Measurements from ENCODE around the gene MYO5C.
"Not testable (repeated sequence)": the region's sequence is repeated elsewhere in the genome, so short reads cannot be mapped to it uniquely, and the experiment has no call there.

The MYO5C gene

GRCh38 chr15:52181938-52182780 is 113.4 kb downstream of the MYO5C start:
- Mint-ChIP-seq H3K27me3 (ENCODE audit: low read depth) (no peaks in the 10 kb centered on the region), H3K36me3 (ENCODE audit: low read depth) (peaks cover 2% of the 10 kb centered on the region), H3K27ac (peak overlapping the region; percentile 41), H3K4me3 (no peak overlapping the region), H3K9me3 (no peaks in the 10 kb centered on the region), H3K4me1 (ENCODE audit: low read depth) (peaks cover 26% of the 10 kb centered on the region)
- DNase-seq (ENCODE audit: low spot score) = no peak

DNA sequence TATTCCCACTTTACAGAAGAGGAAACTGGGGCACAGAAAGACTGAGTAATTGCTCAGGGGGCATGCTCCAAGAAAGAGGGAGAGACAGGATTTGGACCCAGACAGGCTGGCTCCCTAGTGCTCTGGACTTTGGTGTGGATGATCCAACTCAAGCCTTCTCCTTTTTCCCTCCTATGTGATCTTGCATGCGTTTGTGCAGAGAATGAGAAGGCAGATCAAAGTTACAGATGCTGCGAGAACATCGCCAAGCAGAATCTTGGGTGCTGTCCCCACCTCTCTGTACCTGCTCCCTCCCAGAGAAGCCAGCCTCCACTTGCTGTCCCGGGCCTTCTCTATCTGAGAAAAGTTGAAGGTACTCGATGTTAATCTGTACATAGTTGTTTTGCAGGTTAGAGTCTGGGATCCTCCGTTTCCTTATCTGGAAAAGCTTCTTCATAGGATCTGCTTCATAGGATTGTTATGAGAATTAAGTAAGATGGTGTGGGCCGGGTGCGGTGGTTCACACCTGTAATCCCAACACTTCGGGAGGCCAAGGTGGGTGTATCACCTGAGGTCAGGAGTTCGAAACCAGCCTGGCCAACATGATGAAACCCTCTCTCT is 114.7 kb downstream of the MYO5C start:
- no peaks in the 10 kb centered on the region for H3K9me3 Mint-ChIP-seq
- peaks cover 30% of the 10 kb centered on the region for H3K4me1 Mint-ChIP-seq (ENCODE audit: low read depth)
- DNase-seq (ENCODE audit: low spot score) = no peak
- H3K4me3 Mint-ChIP-seq = peak overlapping the region; percentile 85
- H3K27ac Mint-ChIP-seq = peak overlapping the region; percentile 98
- no peaks in the 10 kb centered on the region for H3K27me3 Mint-ChIP-seq (ENCODE audit: low read depth)
- peaks cover 5% of the 10 kb centered on the region for H3K36me3 Mint-ChIP-seq (ENCODE audit: low read depth)

GRCh38 chr15:52180196-52180835 is 115.3 kb downstream of the MYO5C start:
- H3K36me3 Mint-ChIP-seq (ENCODE audit: low read depth) = peaks cover 5% of the 10 kb centered on the region
- H3K27me3 Mint-ChIP-seq (ENCODE audit: low read depth) = no peaks in the 10 kb centered on the region
- peak overlapping the region; percentile 98 for H3K27ac Mint-ChIP-seq
- peak overlapping the region; percentile 85 for H3K4me3 Mint-ChIP-seq
- H3K4me1 Mint-ChIP-seq (ENCODE audit: low read depth) = peaks cover 30% of the 10 kb centered on the region
- H3K9me3 Mint-ChIP-seq = no peaks in the 10 kb centered on the region
- DNase-seq (ENCODE audit: low spot score) = no peak

DNA sequence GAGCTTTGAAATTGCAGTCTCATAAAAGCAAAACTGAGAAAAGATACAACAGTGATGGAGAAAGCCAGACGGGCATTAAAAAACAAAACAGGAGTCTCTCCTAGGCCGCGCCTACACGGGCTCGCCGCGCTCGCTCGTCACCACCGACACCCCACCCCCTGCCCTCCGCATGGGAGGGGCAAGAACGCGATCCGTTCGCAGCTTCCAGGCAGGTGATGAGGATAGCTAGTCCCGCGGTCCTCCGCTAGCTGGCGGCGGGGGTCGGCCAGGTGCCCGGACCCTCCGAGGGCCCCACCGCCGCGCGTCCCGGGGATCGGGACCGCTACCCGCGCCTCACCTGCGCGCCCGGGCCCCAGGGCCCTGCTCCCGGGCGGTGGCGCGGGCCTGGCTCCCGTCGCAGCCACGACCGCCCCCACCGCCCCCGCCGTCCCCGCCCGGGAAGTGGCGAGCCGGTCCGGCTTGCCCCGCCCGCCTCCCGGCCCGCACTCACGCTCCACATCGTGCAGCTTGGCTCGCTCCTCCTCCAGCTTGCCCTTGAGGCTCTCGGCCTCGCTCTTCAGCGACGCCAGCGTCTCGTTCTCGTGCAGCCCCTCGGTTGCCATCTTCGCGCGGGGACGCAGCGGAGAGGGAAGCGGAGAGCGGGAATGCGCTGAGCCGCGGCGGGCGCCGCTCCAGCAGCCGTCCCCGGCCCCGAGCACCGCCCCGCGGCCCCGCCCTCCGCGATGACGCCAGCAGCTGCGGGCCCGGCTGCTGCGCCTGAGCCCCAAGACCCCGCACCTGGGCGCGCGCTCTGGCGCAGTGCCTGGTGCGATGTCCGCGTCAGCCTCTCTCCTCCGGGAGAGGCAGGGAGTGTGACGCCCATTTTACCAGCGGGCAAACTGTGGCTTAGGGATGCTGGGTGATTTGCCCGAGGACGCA is 116.1 kb downstream of the MYO5C start:
- Mint-ChIP-seq H3K27me3 (ENCODE audit: low read depth) (no peaks in the 10 kb centered on the region), H3K27ac (peak overlapping the region; percentile 98), H3K4me1 (ENCODE audit: low read depth) (peaks cover 30% of the 10 kb centered on the region), H3K9me3 (no peaks in the 10 kb centered on the region), H3K4me3 (peak overlapping the region; percentile 87), H3K36me3 (ENCODE audit: low read depth) (peaks cover 5% of the 10 kb centered on the region)
- DNase-seq (ENCODE audit: low spot score) = peak; percentile 89

- Mint-ChIP-seq H3K36me3 (ENCODE audit: low read depth) (peaks cover 7% of the 10 kb centered on the region), H3K4me1 (ENCODE audit: low read depth) (peaks cover 33% of the 10 kb centered on the region), H3K27me3 (ENCODE audit: low read depth) (no peaks in the 10 kb centered on the region), H3K4me3 (peak overlapping the region; percentile 87), H3K27ac (peak overlapping the region; percentile 94), H3K9me3 (no peaks in the 10 kb centered on the region)
- no peak for DNase-seq (ENCODE audit: low spot score)
Observed at GRCh38 chr15:52178765-52179164, 116.8 kb downstream of the MYO5C start.

GRCh38 chr15:52172869-52173268 is 122.7 kb downstream of the MYO5C start:
- H3K36me3 Mint-ChIP-seq (ENCODE audit: low read depth) = peaks cover 20% of the 10 kb centered on the region
- H3K4me3 Mint-ChIP-seq = no peak overlapping the region
- no peaks in the 10 kb centered on the region for H3K9me3 Mint-ChIP-seq
- H3K4me1 Mint-ChIP-seq (ENCODE audit: low read depth) = peaks cover 37% of the 10 kb centered on the region
- H3K27ac Mint-ChIP-seq = no peak overlapping the region
- no peak for DNase-seq (ENCODE audit: low spot score)
- no peaks in the 10 kb centered on the region for H3K27me3 Mint-ChIP-seq (ENCODE audit: low read depth)

DNA sequence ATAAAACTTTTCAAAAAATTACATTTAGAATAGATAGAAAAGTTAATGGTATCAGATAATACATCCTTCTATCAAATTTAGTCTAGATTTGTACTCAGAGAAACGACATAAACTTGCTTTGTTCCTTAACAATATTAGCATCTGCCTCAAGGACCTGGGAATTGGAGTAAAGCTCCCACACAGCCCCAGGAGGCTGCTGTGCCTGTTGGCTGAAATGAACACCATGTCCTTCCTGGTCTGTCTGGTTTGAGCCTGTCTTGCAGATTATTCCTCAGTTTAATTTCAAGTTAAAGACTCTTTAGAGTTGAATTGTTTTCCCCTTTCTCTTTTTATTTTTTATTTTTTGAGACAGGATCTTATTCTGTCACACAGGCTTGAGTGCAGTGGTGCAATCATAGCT is 123.8 kb downstream of the MYO5C start:
- Mint-ChIP-seq H3K4me1 (ENCODE audit: low read depth) (peaks cover 33% of the 10 kb centered on the region), H3K9me3 (no peaks in the 10 kb centered on the region), H3K27ac (peak overlapping the region; percentile 17), H3K27me3 (ENCODE audit: low read depth) (no peaks in the 10 kb centered on the region), H3K36me3 (ENCODE audit: low read depth) (peaks cover 20% of the 10 kb centered on the region), H3K4me3 (no peak overlapping the region)
- no peak for DNase-seq (ENCODE audit: low spot score)

DNA sequence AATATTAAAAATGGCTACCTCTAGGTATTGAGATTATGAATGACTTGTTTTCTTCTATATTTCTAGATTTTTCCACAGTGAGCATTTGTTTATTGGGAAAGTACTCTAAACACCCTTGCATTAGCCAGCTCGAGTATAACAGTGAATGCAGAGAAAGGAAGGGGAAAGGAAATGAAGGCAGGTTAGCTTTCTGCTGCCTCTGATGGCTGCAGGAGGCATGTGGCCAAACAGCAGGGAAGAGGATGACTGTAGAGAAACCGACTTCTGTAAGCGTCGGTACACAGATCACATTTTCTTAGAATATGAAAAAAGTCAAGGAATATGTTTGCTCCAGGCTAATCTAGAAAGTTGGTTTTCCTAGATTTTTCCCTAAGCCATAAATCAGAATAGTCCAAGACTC is 124.2 kb downstream of the MYO5C start:
- no peaks in the 10 kb centered on the region for H3K9me3 Mint-ChIP-seq
- H3K4me3 Mint-ChIP-seq = peak overlapping the region; percentile 27
- DNase-seq (ENCODE audit: low spot score) = no peak
- H3K27me3 Mint-ChIP-seq (ENCODE audit: low read depth) = no peaks in the 10 kb centered on the region
- H3K27ac Mint-ChIP-seq = peak overlapping the region; percentile 60
- H3K36me3 Mint-ChIP-seq (ENCODE audit: low read depth) = peaks cover 16% of the 10 kb centered on the region
- H3K4me1 Mint-ChIP-seq (ENCODE audit: low read depth) = peaks cover 32% of the 10 kb centered on the region

DNA sequence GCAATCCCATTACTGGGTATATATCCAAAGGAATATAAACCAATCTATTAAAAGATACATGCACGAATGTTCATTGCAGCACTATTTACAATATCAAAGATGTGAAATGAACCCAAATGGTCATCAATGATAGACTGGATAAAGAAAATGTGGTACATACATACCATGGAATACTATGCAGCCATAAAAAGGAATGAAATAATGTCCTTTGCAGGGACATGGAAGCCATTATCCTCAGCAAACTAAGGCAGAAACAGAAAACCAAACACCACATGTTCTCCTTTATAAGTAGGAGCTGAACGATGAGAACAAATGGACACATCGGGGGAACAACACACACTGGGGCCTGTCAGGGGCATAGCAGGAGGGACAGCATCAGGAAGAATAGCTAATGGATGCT is 125.4 kb downstream of the MYO5C start:
- H3K27me3 Mint-ChIP-seq (ENCODE audit: low read depth); H3K27ac Mint-ChIP-seq; DNase-seq (ENCODE audit: low spot score); H3K4me3 Mint-ChIP-seq; H3K9me3 Mint-ChIP-seq: not testable (repeated sequence)
- Mint-ChIP-seq H3K4me1 (ENCODE audit: low read depth) (peaks cover 41% of the 10 kb centered on the region), H3K36me3 (ENCODE audit: low read depth) (peaks cover 16% of the 10 kb centered on the region)

GRCh38 chr15:52165494-52166131 is 130.0 kb downstream of the MYO5C start:
- not testable (repeated sequence) for H3K4me3 Mint-ChIP-seq; H3K27me3 Mint-ChIP-seq (ENCODE audit: low read depth); H3K27ac Mint-ChIP-seq; DNase-seq (ENCODE audit: low spot score); H3K9me3 Mint-ChIP-seq
- H3K36me3 Mint-ChIP-seq (ENCODE audit: low read depth) = peaks cover 24% of the 10 kb centered on the region
- H3K4me1 Mint-ChIP-seq (ENCODE audit: low read depth) = peaks cover 29% of the 10 kb centered on the region

DNA sequence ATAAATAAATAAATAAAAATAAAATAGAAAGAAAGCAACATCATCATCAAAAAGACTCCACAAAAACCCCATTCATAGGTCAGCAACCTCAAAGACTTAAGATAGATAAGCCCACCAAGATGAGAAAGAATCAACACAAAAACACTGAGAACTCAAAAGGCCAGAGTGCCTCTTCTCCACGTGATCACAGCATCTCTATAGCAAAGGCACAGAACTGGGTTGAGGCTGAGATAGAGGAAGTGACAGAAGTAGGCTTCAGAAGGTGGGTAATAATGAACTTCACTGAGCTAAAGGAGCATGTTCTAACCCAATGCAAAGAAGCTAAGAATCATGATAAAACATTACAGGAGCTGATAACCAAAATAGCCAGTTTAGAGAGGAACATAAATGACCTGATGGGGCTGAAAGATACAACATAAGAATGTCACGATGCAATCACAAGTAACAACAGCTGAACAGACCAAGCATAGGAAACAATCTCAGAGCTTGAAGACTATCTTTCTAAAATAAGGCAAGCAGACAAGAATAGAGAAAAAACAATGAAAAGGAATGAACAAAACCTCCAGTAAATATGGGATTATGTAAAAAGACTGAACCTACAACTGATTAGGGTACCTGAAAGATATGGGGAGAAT is 130.9 kb downstream of the MYO5C start:
- no peak for DNase-seq (ENCODE audit: low spot score)
- H3K27ac Mint-ChIP-seq = no peak overlapping the region
- no peaks in the 10 kb centered on the region for H3K9me3 Mint-ChIP-seq
- no peak overlapping the region for H3K4me3 Mint-ChIP-seq
- peaks cover 25% of the 10 kb centered on the region for H3K4me1 Mint-ChIP-seq (ENCODE audit: low read depth)
- H3K27me3 Mint-ChIP-seq (ENCODE audit: low read depth) = no peaks in the 10 kb centered on the region
- H3K36me3 Mint-ChIP-seq (ENCODE audit: low read depth) = peaks cover 22% of the 10 kb centered on the region

DNA sequence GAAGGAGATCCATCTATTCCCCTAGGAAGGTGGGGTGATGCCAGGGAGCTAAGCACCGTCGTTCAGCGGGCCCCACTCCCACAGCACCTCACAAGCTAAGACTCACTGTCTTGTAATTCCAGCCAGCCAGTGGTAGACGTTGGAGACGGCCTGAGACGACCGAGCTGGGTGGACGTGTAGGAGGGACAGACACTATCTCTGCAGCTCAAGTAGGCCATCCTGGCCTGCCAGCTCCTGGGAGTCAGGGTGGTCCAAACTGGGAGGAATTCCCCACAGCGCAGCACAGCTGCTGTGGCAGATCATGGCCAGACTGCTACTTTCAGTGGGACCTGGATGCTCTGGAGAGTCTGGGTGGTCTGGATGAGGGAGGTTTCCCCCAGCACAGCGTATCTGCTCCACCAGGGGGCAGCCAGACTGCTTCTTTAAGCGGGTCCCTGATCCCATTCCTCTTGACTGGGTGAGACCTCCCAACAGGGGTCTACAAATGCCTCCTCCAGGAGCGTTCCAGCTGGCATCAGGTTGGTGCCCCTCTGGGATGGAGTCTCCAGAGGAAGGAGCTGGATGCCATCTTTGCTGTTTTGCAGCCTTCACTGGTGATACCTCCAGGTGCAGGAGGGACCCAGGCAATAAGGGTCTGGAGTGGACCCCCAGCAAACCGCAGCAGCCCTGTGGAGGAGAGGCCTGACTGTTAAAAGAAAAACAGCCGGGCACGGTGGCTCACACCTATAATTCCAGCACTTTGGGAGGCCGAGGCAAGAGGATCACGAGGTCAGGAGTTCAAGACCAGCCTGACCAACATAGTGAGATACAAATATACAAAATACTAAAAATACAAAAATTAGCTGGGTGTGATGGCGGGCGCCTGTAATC is 132.0 kb downstream of the MYO5C start:
- Mint-ChIP-seq H3K27me3 (ENCODE audit: low read depth) (no peaks in the 10 kb centered on the region), H3K4me1 (ENCODE audit: low read depth) (peaks cover 23% of the 10 kb centered on the region), H3K9me3 (no peaks in the 10 kb centered on the region), H3K36me3 (ENCODE audit: low read depth) (peaks cover 22% of the 10 kb centered on the region), H3K27ac (no peak overlapping the region), H3K4me3 (no peak overlapping the region)
- no peak for DNase-seq (ENCODE audit: low spot score)
